ENCODE results near the gene SYT8. TPM values are rescaled to one million over a fixed set of nuclear protein-coding genes. Genes with fewer than 3 reads are reported as not detected.

SYT8 gene
- total and polyA plus RNA-seq, 2 of the 8 experiments (the other 6 are each of a cell fraction or from before 2014, with no cell fraction given) = not detected

DNA sequence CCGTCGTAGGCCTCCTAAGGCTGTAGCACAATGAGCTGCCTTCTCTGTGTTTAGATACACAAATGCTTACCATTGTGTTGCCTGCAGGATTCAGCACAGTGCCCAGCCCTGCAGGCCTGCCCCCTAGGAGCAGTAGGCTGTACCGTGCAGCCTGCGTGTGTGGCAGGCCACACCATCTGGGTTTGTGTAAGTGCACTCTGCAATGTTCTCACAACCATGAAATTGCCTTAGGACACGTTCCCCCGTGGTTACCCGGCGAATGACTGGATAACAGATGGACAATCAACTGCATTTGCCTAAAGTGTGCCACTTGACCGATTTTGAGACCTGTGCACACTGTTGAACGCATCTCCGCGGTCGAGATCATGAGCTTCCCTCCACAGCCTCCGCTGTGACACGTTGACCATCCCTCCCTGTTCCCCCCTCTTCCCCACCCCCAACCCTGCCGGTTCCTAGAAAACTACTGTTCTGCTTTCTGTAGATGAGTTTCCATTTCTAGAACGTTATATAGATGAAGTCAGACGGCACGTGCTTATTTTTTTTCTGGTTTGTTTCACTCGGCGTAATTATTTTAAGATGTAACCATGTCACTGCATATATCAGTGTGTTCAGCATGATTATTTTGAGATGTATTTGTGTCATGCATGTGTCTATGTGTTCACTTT is 48.9 kb upstream of the SYT8 start:
- Histone ChIP-seq H4K91ac (replicated peaks; ENCODE audit: insufficient read length, low read length) (no peak overlapping the region), H4K20me1 (replicated peaks in 1 of 2; ENCODE audit: control insufficient read depth in 1 of 2, insufficient read depth in 2 of 2, low read length in 2 of 2) (no peaks in the 10 kb centered on the region), H2AFZ (ENCODE audit: low read length) (no peak overlapping the region), H3K79me2 (ENCODE audit: control insufficient read depth in 1 of 2, insufficient read depth in 2 of 2, low read length in 2 of 2) (no peaks in the 10 kb centered on the region), H3K23me2 (ENCODE audit: low read depth, low read length) (no peaks in the 10 kb centered on the region), H3K9ac (replicated peaks in 1 of 4; ENCODE audit: extremely low read depth in 1 of 4, low read depth in 3 of 4, low read length in 3 of 4) (no peak overlapping the region; a peak in 1 of 7 replicates), H4K5ac (ENCODE audit: insufficient read length, low read depth, low read length) (no peak overlapping the region), H2BK120ac (replicated peaks; ENCODE audit: low read depth, low read length) (no peak overlapping the region), H2BK15ac (ENCODE audit: low read length) (peak overlapping the region; percentile 18; the same call in 1 of the 2 replicates), H3K4me3 (ENCODE audit: extremely low read depth in 1 of 4, insufficient read depth in 2 of 4, low read depth in 3 of 4, low read length in 4 of 4) (no peak overlapping the region), H3K27me3 (replicated peaks in 1 of 4; ENCODE audit: control insufficient read depth in 3 of 4, extremely low read depth in 1 of 4, insufficient read depth in 3 of 4, low read length in 3 of 4) (peaks cover 0 to 3% (median 0%) of the 10 kb centered on the region in 4 experiments; a peak in 2 of 7 replicates), H2BK20ac (ENCODE audit: low read length) (peak overlapping the region; percentile 56; the same call in 1 of the 2 replicates), H3K4me2 (ENCODE audit: insufficient read depth in 1 of 2, low read depth in 2 of 2, low read length in 2 of 2) (no peak overlapping the region), H3K4ac (replicated peaks; ENCODE audit: insufficient read length, low read depth, low read length) (no peak overlapping the region), H3K4me1 (replicated peaks in 1 of 4; ENCODE audit: control insufficient read depth in 3 of 4, insufficient read depth in 4 of 4, low read length in 3 of 4) (peaks cover 2 to 10% (median 4%) of the 10 kb centered on the region in 4 experiments; a peak in 5 of 7 replicates), H2BK12ac (ENCODE audit: low read depth, low read length) (peak overlapping the region; percentile 53; the same call in 1 of the 2 replicates), H3K36me3 (ENCODE audit: control insufficient read depth in 2 of 4, insufficient read depth in 4 of 4, low read length in 3 of 4) (no peaks in the 10 kb centered on the region), H3K9me3 (ENCODE audit: insufficient read depth in 2 of 2, low read depth in 1 of 2, low read length in 1 of 2) (no peaks in the 10 kb centered on the region), H3K79me1 (ENCODE audit: low read depth, low read length) (no peaks in the 10 kb centered on the region), H3K27ac (ENCODE audit: low read depth, low read length) (no peak overlapping the region), H2AK5ac (ENCODE audit: low read depth, low read length) (no peak overlapping the region), H3K56ac (replicated peaks; ENCODE audit: insufficient read length, low read depth, low read length) (no peak overlapping the region), H3K23ac (ENCODE audit: insufficient read length) (no peak overlapping the region), H2BK5ac (ENCODE audit: low read depth, low read length) (0 out of 2 replicates have a peak overlapping the region, but pooled peaks have one; percentile 10), H4K8ac (ENCODE audit: extremely low read depth, insufficient read depth, low read length) (0 out of 2 replicates have a peak overlapping the region, but pooled peaks have one; percentile 73), H3K14ac (ENCODE audit: insufficient read length) (no peak overlapping the region), H3K18ac (ENCODE audit: extremely low read depth, low read length) (no peak overlapping the region)
- ChIA-PET POLR2A (ENCODE audit: partially characterized antibody) (no interaction called here), CTCF (ENCODE audit: partially characterized antibody) (interaction anchor here (1.1 to 4.2 kb wide), 6 partner anchors 9 to 92 kb away, joined by 3 to 21 read pairs (median 3); no protein-coding TSS in a partner anchor)
- DNase-seq (ENCODE audit: low read depth in 1 of 2, low spot score in 2 of 2) = no peak
- WGBS, 2 experiments (ENCODE audit: extremely low coverage in 1 of 2, insufficient coverage in 1 of 2, insufficient read length in 1 of 2, insufficient replicate concordance in 2 of 2, low coverage in 1 of 2, low lambda C conversion rate in 2 of 2, missing lambda C conversion rate in 1 of 2) = 81% methylated on average over 19 of the region's 21 CpGs; no CpG with 5 or more reads in 1 of the 2 experiments
- FAIRE-seq = no peak
